ENCODE data around the gene PLSCR5. TPM values are rescaled to one million over a fixed set of nuclear protein-coding genes. Genes with fewer than 3 reads are reported as not detected.

The PLSCR5 gene, protein sequence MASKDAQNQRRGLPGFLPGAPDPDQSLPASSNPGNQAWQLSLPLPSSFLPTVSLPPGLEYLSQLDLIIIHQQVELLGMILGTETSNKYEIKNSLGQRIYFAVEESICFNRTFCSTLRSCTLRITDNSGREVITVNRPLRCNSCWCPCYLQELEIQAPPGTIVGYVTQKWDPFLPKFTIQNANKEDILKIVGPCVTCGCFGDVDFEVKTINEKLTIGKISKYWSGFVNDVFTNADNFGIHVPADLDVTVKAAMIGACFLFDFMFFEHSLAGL
- total RNA-seq (2022; extraction: Qiagen RNA extraction) = not detected in 5 replicates

DNA sequence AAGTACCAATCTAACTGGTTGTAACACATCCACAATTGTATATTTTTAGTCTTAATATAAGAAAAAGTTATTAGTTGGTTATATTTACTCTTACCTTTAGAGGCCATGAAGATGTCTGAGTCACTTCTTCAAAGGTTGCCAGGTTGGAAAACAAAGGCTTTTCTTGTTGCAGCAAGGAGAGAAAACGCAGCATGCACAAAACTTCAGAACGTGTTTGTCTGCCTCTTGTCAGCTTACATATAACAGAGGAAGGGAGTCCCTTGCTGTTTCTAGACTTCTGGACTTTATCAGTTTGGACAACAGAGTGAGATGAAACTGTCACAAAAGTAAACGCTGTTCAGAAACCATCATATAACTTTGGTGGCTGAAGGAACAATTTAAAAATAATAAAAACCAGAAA lies at the start of gene PLSCR5:
PLSCR5 (minus strand) TSS at position 241 of the 400 bp plus-strand sequence; CDS start at position 107, 134 bp downstream.

DNA sequence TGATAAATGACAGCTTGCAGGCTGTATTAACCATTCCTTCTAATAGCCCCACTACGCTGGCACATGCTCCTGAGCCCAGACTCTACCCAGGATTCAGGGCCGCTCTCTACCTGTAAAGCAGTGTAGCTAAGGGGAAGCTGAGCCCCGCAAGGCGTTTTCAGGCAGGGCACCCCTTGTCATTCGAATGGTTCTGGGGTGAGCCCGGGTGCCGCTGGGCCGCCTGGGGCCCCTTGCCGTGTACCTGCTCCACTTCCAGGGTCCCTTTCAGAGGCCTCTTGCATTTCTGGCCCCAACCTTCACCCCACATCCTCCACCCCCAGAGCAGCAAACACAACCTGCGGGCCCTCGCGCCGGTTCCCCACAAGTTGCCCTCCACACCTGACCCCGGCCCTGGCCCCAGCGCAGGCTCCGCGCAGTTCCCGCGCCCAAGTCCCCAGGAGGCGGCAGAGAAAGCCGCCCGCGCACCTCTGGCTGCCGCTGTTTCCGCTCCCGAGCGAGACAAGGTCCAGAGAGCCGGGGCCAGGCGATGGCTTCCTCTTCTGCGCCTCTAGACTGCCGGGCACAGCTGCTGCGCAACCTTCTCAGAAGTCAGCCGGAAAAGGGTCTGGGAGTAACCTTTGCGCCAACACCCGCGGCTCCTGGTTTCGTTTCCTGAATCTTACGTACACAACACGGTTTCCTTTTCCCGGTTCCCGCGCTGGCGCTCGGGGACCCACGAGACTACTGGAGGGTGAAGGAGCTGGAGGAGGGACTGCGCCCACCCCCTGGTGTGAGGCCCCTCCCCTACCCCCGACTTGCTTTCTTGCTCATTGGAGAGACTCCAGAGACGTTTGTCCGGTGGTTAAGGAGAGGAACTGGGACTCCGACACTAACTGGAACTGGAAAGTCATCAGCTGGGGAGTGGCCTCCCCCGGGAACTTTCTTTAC lies 60.9 kb downstream of the PLSCR5 start, which contains the start of gene PLSCR1:
PLSCR1 (minus strand) TSS at position 606 of the 927 bp plus-strand sequence. CDS start 8,055 bp downstream, outside the sequence.

Other genes starting within 250 kb of the PLSCR5 start
- not detected in 5 replicates for gene PLSCR2, start 135.8 kb downstream of the PLSCR5 start, total RNA-seq (2022; extraction: Qiagen RNA extraction)
- 44.3 to 47.6 TPM (median 46.1 TPM) in 5 replicates for gene PLSCR1, start 60.7 kb downstream of the PLSCR5 start, total RNA-seq (2022; extraction: Qiagen RNA extraction)